ENCODE results near the gene ZNF385C.

The ZNF385C gene

GRCh38 chr17:42107597-42108576 lies 9.6 kb upstream of the ZNF385C start:
- peak; percentile 61 for DNase-seq (ENCODE audit: low spot score)

- no peak for DNase-seq (ENCODE audit: low spot score)
Observed at GRCh38 chr17:42107124-42107523, 8.9 kb upstream of the ZNF385C start.

- no peak for DNase-seq (ENCODE audit: low spot score)
Observed at GRCh38 chr17:42106009-42106408, 7.7 kb upstream of the ZNF385C start.

GRCh38 chr17:42104264-42104663 lies 6.0 kb upstream of the ZNF385C start:
- no peak for DNase-seq (ENCODE audit: low spot score)

DNA sequence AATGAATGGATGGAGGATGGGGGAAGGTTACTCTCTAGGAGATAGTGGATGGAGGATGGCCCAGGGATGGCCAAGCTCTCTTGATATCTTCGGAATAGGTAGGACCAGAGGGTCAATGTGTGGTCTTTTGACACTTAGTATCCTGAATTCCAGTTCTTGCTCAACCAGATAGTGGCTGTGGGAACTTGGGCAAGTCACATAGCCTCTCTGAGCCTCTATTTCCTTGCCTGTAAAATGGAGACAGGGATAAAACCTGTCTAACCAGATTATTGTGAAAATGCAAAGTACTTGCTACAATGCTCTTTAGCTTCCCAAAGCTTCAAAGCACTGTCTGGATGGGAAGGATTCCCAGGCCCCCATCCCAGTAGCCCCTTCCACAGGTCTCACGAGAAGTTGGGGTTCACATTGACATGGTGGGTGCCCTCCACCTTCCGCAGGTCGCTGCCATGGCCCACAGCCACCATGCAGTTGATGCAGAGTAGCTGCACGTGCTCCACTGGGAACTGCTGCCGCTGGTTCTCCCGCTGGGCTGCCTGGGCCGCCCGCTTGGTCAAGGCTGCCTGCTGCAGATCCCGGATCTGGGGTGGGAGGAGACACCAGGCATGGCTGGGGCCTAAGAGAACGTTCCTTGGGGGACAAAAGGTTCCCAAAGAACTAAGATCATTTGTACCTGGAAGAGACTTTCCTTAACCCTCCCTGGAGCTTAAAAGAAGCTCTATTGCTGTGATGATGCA lies 5.1 kb upstream of the ZNF385C start:
- no peak for DNase-seq (ENCODE audit: low spot score)

GRCh38 chr17:42101513-42102292 lies 3.4 kb upstream of the ZNF385C start:
- DNase-seq (ENCODE audit: low spot score), result peak; percentile 99

GRCh38 chr17:42098730-42099399 lies 592 bp upstream of the ZNF385C start:
- DNase-seq (ENCODE audit: low spot score), result no peak

- DNase-seq (ENCODE audit: low spot score), result no peak
Observed at GRCh38 chr17:42096360-42097111, 1.7 kb downstream of the ZNF385C start.

- DNase-seq (ENCODE audit: low spot score), result no peak
Observed at GRCh38 chr17:42094375-42095069, 3.8 kb downstream of the ZNF385C start.

DNA sequence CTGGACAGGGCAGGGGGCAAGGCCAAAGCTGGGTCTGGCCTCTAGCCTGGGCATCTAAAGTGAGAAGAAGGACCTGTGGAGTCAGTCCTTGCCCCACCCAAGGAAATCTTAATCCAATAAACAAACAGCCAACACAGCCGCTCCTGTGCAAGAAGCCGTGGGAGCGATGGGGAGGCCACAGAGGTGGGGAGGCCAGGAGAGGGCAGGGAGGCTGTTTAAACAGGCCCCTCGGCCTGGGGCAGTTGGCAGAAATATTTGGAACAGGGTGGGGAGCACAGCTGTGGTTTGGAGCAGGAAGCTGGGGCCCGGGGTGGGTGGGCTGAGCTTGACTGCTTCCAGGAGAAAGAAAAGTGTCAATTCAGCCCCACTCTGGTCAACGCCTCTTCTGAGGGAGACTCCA lies 5.3 kb downstream of the ZNF385C start:
- no peak for DNase-seq (ENCODE audit: low spot score)

DNA sequence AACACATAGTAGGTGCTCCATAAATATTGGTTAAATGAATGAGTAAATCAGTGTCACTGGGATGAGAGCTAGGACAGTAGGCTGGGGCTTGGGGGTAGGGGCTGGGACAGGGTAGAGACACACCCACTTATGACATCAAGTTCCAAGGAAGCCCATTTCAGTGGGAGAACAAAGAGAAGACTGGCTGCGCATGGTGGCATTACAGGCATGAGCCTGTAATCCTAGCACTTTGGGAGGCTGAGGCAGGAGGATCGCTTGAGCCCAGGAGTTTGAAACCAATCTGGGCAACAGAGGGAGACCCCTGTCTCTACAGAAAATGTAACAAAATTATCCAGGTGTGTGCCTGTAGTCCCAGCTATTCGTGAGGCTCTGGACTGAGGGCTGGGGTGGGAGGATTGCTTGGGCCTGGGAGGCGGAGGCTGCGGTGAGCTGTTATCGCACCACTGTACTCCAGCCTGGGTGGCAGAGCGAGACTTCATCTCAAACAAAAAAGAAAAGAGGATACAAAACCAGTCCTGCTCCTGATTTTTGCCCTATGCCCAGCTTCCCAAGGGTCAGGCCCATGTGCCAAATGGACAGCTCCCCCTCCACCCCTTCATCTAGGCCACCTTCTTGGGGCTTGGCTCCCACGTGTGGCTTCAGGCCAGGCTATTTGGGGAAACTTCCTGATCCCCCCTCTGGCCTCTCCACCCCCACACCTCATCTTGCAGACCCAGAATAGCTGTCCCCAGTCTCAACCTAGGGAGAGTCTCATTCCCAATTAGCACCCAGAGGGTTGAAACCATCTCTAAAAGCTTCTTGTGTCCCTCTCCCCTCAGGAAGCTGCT lies 7.1 kb downstream of the ZNF385C start:
- DNase-seq (ENCODE audit: low spot score), result no peak

DNA sequence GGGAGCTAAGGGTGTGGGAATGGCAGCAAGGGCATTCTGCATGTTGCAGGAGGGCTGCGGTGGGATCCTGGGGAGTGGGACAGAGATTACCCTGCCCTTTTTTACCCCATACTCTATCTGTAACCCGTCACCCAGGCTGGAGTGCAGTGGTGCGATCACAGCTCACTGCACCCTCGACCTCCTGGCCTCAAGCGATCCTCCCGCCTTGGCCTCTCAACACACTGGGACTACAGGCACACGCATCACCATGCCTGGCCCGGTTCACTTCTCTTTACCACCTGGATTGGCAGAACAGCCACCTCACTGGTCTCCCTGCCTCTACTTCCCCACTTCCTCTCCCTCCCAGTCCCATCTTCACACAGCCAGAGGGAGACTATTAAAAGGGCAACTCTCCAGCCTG lies 9.5 kb downstream of the ZNF385C start:
- DNase-seq (ENCODE audit: low spot score), result no peak

DNA sequence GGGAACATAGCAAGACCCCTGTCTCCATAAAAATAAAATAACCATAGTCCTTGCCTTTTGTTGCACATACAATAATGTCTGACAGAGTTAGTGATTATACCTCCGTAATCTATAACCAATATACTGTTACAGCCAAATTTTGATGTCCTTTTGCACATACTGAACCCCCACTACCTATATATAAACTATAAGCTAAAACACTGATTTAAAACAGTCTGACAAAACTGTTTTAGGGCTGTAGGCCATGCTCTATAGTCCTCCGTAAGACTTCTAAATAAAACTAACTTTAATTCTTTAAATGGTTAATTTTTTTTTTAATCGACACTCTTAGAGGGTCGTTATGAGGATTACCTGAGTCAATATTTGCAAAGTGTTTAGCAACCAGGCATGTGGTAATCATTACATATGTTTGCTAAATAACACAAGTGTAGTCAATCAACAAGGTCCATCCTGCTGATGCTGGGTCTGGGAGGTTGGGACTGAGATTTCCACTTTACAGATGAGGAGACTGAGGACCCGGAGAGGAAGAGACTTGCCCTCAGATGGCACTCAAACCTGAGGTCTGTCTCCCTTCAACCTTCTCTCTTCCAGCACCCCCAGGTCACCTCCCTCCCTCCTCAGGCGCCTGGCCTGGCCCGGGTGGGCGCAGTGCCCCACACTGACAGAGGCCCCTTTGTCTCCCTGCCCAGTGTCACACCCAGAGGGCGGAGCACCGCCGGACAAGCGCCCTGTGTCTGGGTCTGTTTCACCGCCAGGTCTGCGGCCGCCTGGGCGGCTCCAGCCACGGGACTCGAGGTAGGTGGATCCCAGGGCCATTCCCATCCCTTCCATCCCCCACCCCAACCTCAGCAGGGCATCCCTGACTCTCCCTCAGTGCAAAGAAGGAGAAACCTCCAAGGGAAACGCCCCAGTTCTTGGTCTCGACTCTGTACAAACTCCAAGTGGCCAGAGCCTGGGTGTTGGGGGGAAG lies 10.3 kb downstream of the ZNF385C start:
- DNase-seq (ENCODE audit: low spot score), result peak; percentile 89

GRCh38 chr17:42087042-42087701 lies 11.1 kb downstream of the ZNF385C start:
- no peak for DNase-seq (ENCODE audit: low spot score)

- no peak for DNase-seq (ENCODE audit: low spot score)
Observed at GRCh38 chr17:42081516-42082129, 16.6 kb downstream of the ZNF385C start.

DNA sequence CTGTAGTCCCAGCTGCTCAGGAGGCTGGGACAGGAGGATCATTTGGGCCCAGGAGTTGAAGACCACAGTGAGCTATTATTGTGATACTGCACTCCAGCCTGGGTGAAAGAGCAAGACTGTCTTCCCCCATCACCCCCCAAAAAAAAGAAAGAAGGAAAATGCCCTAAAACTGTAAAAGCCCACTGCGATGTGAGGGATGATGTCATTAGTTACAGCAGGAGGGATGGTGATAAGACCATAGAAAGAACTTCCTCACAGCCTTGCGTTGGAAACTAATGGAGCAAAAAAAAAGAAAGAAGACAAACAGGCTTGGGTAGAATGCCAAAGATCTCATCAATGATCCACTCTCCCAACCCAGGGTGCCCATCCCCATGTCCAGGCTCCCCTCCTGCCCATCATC lies 18.7 kb downstream of the ZNF385C start:
- DNase-seq (ENCODE audit: low spot score), result no peak

DNA sequence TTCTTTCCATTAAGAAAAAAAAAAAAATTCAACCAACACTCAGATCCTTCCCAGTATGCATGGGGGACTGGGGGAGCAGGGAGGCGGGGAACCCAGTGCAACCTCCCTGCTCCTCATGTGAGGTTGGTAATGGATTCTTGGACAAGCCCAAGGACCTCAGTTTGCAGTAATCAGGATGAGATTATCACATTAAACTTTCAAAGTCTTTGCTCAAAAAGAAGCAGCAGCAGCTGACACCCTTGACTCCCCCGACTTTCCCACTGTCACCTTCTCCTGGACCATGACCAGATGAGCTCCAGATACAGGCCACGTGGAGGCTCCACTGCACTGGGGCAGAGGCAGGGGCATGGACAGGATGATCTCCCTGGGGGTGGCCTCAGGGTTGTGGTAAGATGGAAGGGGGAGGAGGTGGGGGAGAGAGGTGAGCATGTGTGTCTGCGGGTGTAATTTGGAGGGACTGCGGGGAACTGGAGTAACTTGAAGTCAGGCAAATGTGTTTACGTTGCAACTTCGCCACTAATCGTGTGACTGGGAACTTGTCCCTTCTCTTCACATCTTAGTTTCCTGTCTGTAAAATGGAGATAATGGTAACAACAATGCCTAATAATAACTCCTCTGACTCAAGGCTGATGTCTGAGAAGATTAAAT lies 19.8 kb downstream of the ZNF385C start:
- DNase-seq (ENCODE audit: low spot score), result no peak
